Measurements from ENCODE around the gene CLIC3.

CLIC3 gene

DNA sequence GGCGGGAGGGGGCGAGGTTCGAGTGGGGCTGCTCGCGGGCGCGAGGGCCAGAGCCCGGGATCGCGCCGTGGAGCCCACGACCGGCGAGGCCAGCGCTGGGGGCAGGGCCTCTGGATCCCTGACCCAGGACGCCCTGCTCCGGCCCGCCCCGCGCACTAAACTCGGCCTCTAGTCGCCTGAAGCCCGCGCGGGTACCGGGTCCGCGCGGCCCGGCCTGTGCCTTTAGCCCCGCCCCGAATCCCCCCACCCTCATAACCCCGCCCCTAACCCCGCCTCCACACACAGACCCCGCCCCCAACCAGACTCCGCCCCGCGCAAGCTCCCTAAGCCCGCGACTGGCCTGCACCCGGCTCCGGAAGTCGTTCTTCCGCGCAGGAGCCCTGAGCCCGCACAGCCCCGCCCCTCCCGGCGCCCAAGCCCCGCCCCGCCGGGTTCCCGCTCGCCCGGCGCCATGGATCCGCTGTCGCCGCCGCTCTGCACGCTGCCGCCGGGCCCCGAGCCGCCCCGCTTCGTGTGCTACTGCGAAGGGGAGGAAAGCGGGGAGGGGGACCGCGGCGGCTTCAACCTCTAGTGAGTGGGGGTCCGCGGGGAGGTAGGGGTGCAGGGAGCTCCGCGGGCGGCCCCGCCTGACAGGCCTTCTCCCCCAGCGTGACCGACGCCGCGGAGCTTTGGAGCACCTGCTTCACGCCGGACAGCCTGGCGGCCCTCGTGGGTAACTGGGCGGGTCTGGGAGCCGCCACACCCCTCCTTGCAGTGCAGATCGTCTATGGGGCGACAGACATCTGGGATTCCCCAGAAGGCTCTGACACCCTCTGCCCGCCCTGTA is 4.2 kb downstream of the CLIC3 start, which contains the start of gene PAXX:
TSS of gene PAXX (plus strand) at position 430 of the 826 bp plus-strand sequence. CDS start at position 452, 22 bp downstream.
- no peaks in the 10 kb centered on the region for H3K9me2 ChIP-seq (ENCODE audit: low read depth, low read length)
- H4K20me1 ChIP-seq (ENCODE audit: insufficient read depth, low read length) = no peaks in the 10 kb centered on the region
- no peaks in the 10 kb centered on the region for H3F3A ChIP-seq (ENCODE audit: insufficient read depth, low read length)
- peaks cover 20% of the 10 kb centered on the region for H3K4me1 ChIP-seq (ENCODE audit: insufficient read depth, low read length, severe bottlenecking)
- peak within 1 kb of the TSS; percentile 73 for H3K9ac ChIP-seq (ENCODE audit: low read length)
- no peaks in the 10 kb centered on the region for H3K79me2 ChIP-seq (ENCODE audit: insufficient read depth, low read length)
- no peaks in the 10 kb centered on the region for H3K9me3 ChIP-seq (ENCODE audit: low read length)
- no peak within 1 kb of the TSS for H2AFZ ChIP-seq (ENCODE audit: low read length)
- no peak for TF ChIP-seq EZH2 (IDR thresholded peaks at IDR 0.05; ENCODE audit: borderline replicate concordance, low read length)
- TF ChIP-seq, protein P1, sequence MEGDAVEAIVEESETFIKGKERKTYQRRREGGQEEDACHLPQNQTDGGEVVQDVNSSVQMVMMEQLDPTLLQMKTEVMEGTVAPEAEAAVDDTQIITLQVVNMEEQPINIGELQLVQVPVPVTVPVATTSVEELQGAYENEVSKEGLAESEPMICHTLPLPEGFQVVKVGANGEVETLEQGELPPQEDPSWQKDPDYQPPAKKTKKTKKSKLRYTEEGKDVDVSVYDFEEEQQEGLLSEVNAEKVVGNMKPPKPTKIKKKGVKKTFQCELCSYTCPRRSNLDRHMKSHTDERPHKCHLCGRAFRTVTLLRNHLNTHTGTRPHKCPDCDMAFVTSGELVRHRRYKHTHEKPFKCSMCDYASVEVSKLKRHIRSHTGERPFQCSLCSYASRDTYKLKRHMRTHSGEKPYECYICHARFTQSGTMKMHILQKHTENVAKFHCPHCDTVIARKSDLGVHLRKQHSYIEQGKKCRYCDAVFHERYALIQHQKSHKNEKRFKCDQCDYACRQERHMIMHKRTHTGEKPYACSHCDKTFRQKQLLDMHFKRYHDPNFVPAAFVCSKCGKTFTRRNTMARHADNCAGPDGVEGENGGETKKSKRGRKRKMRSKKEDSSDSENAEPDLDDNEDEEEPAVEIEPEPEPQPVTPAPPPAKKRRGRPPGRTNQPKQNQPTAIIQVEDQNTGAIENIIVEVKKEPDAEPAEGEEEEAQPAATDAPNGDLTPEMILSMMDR (IDR thresholded peaks at IDR 0.05; ENCODE audit: low read length) = no peak
- peak within 1 kb of the TSS; percentile 94 for H3K4me2 ChIP-seq (ENCODE audit: low read length)
- peaks cover 15% of the 10 kb centered on the region; the same call in 1 of the 2 replicates for H3K27me3 ChIP-seq (ENCODE audit: insufficient read depth, low read length)
- no peaks in the 10 kb centered on the region; the same call in 1 of the 2 replicates for H3K36me3 ChIP-seq (ENCODE audit: insufficient read depth, low read length)
- peak within 1 kb of the TSS; percentile 16 for H3K27ac ChIP-seq (ENCODE audit: low read depth, low read length, poor library complexity, severe bottlenecking)
- peak within 1 kb of the TSS; percentile 85 for H3K4me3 ChIP-seq (ENCODE audit: low read depth, low read length, poor library complexity, severe bottlenecking)

DNA sequence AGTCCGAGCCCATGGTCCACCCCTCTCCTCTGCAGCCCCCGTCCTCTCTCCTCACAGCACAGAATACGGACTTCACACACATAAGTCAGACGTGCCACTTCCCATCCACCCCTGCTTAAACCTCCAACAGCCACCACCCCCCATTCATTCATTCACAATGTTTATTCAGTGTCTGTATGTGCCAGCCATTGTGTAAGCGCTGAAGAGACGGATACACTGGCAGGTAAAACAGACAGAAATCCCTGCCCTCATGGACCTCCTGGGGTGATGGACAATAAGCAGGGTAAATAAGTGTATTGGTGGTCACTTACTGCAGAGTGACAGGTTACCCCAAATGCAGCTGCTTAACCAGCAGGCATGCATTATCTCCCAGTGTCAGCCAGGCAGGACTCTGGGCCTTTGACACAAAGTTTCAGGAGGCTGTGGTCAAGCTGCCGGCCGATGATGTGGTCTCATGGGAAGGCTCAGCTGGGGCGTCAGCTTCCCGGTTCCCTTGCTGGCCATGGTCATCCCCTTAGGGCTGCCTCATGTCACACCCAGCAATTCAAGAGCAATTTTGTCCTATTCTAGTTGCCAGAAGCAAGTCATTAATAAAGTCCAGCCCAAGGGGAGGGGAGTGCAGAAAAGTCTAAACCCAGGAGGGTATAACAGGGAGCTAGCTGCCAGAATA is 6.0 kb downstream of the CLIC3 start:
- Histone ChIP-seq H3K9me2 (ENCODE audit: low read depth, low read length) (no peaks in the 10 kb centered on the region), H2AFZ (ENCODE audit: low read length) (no peak overlapping the region), H3K4me2 (ENCODE audit: low read length) (no peak overlapping the region), H3K9ac (ENCODE audit: low read length) (no peak overlapping the region), H3F3A (ENCODE audit: insufficient read depth, low read length) (no peaks in the 10 kb centered on the region), H4K20me1 (ENCODE audit: insufficient read depth, low read length) (no peaks in the 10 kb centered on the region), H3K4me3 (ENCODE audit: low read depth, low read length, poor library complexity, severe bottlenecking) (no peak overlapping the region), H3K27ac (ENCODE audit: low read depth, low read length, poor library complexity, severe bottlenecking) (no peak overlapping the region), H3K9me3 (ENCODE audit: low read length) (no peaks in the 10 kb centered on the region), H3K27me3 (ENCODE audit: insufficient read depth, low read length) (peaks cover 17% of the 10 kb centered on the region; the same call in 1 of the 2 replicates), H3K79me2 (ENCODE audit: insufficient read depth, low read length) (no peaks in the 10 kb centered on the region), H3K4me1 (ENCODE audit: insufficient read depth, low read length, severe bottlenecking) (peaks cover 12% of the 10 kb centered on the region), H3K36me3 (ENCODE audit: insufficient read depth, low read length) (no peaks in the 10 kb centered on the region; the same call in 1 of the 2 replicates)
- TF ChIP-seq, protein P1 (IDR thresholded peaks at IDR 0.05; ENCODE audit: low read length) = no peak
- TF ChIP-seq EZH2 (IDR thresholded peaks at IDR 0.05; ENCODE audit: borderline replicate concordance, low read length) = no peak

DNA sequence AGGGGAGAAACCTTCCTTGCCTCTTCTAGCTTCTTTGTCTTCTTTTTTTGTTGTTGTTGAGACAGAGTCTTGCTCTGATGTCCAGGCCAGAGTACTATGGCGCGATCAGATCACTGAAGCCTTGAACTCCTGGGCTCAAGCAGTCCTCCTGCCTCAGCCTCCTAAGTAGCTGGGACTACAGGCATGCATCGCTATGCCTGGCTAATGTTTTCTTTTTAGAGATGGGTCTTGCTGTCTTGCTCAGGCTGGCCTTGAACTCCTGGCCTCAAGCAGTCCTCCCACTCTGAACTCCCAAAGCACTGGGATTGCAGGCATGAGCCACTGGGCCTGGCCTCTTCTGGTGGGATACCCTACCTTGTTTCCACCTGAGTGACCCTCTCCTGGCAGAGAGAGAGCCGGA is 7.5 kb downstream of the CLIC3 start:
- H3K36me3 ChIP-seq (ENCODE audit: insufficient read depth, low read length) = no peaks in the 10 kb centered on the region; the same call in 1 of the 2 replicates
- no peaks in the 10 kb centered on the region for H3F3A ChIP-seq (ENCODE audit: insufficient read depth, low read length)
- peaks cover 12% of the 10 kb centered on the region for H3K4me1 ChIP-seq (ENCODE audit: insufficient read depth, low read length, severe bottlenecking)
- H3K27me3 ChIP-seq (ENCODE audit: insufficient read depth, low read length) = peaks cover 17% of the 10 kb centered on the region; the same call in 1 of the 2 replicates
- H2AFZ ChIP-seq (ENCODE audit: low read length) = no peak overlapping the region
- no peaks in the 10 kb centered on the region for H3K79me2 ChIP-seq (ENCODE audit: insufficient read depth, low read length)
- H3K9ac ChIP-seq (ENCODE audit: low read length) = no peak overlapping the region
- no peak overlapping the region for H3K4me2 ChIP-seq (ENCODE audit: low read length)
- H3K9me3 ChIP-seq (ENCODE audit: low read length) = no peaks in the 10 kb centered on the region
- no peak overlapping the region for H3K4me3 ChIP-seq (ENCODE audit: low read depth, low read length, poor library complexity, severe bottlenecking)
- no peak overlapping the region for H3K27ac ChIP-seq (ENCODE audit: low read depth, low read length, poor library complexity, severe bottlenecking)
- no peaks in the 10 kb centered on the region for H4K20me1 ChIP-seq (ENCODE audit: insufficient read depth, low read length)
- TF ChIP-seq, protein P1 (IDR thresholded peaks at IDR 0.05; ENCODE audit: low read length) = no peak
- TF ChIP-seq EZH2 (IDR thresholded peaks at IDR 0.05; ENCODE audit: borderline replicate concordance, low read length) = no peak
- no peaks in the 10 kb centered on the region for H3K9me2 ChIP-seq (ENCODE audit: low read depth, low read length)
